Esophagus squamous epithelium (tissue), 4 donors: Measurements from ENCODE around the gene SYNE2.

Experiments used
- POLR2A ChIP-seq, 4 donors: fragments of 450-650 bp; IDR thresholded peaks; one replicate each; pipeline ENCODE4 v1.6.1; 2017; ENCODE audit warnings: antibody characterized with exemption in 4 of 4, mild to moderate bottlenecking in 4 of 4, moderate library complexity in 3 of 4
- TF ChIP-seq, protein P1 (sequence below), 6 experiments: fragments of 450-650 bp in 4 of 6; fragments of 200-600 bp in 2 of 6; sonication (generic) in 2 of 6; IDR thresholded peaks; one replicate each; pipeline ENCODE4 v1.5.1; 2016 to 2019; ENCODE audit warnings: antibody characterized with exemption in 6 of 6, mild to moderate bottlenecking in 4 of 6, moderate library complexity in 4 of 6

DNA sequence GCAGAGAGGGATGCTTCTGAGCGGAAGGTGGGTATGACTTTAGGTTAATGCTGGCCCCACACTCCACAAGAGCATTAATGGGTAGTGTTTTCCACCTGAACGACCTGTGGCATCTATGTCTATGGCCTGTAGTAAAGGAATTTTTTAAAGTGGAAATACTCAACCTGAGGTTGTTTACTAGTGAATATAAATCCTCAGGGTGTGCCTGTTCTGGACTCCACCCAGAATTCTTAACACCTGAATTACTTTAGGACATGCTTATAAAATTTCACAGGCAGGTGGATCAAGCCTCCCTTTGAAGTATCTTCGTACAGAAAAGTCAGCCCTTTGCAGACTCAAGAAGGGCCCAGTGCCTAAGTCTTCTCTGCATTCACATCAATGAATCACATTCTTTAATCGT, 245.3 kb downstream of the SYNE2 start:
- TF ChIP-seq, protein P1, sequence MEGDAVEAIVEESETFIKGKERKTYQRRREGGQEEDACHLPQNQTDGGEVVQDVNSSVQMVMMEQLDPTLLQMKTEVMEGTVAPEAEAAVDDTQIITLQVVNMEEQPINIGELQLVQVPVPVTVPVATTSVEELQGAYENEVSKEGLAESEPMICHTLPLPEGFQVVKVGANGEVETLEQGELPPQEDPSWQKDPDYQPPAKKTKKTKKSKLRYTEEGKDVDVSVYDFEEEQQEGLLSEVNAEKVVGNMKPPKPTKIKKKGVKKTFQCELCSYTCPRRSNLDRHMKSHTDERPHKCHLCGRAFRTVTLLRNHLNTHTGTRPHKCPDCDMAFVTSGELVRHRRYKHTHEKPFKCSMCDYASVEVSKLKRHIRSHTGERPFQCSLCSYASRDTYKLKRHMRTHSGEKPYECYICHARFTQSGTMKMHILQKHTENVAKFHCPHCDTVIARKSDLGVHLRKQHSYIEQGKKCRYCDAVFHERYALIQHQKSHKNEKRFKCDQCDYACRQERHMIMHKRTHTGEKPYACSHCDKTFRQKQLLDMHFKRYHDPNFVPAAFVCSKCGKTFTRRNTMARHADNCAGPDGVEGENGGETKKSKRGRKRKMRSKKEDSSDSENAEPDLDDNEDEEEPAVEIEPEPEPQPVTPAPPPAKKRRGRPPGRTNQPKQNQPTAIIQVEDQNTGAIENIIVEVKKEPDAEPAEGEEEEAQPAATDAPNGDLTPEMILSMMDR (IDR thresholded peaks at IDR 0.05), result no peak
- TF ChIP-seq POLR2A (IDR thresholded peaks at IDR 0.05), result no peak
